ENCODE results near the gene TEX51.

The TEX51 gene

DNA sequence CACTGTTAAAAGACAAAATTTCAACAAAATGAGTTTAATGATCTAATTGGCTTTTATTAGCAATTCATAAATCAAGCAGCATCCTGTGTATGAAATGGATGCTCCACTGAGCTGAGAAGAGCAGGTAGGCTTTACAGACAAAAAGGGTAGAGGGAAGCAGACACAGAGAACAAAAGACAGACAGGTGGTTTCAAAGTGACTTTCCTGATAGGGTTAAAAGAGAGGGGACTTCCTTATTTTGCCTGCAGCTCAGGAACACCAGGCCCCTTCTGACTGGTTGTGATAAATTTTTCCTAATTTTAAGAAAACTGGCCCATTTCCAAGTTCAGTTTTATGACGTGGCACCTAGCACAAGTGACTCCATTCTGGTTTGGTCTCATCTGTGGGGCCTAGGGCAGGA, 11.9 kb downstream of the TEX51 start:
- in situ Hi-C loops (cut with HindIII; ENCODE audit: low sequenced_read_pairs): no loop called here

DNA sequence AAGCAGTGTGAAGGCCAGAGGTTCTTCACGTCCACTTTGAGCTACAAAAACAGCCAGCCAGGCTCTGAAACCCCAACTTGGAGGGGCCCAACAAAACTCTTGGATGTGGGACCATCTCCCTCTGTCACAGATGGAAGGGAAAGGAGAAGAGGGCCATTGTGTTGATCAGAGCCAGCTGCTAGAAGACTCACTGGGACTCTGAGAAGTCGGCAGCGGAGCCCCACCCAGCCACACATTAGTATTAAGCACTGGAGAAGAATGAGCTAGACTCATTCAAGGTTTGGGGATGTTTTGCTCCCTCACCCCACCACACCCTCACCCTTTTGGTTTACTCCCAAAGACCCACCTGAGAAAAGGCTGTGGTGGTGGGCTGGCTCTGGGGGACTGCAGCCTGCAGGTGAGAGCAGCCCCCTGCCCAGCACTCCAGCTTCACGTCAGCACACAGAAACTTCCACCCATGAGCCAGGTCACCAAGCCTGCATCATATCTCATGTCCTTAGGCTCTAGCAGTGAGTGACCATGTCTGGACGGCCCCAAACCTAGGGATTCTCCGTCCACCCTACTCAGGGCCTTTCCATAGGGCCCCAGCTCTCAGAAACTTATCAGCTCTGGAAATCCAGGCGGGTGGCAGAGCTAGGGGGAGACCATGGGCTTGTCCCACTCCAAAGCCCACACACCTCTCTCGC, 12.6 kb downstream of the TEX51 start:
- in situ Hi-C loops (cut with HindIII; ENCODE audit: low sequenced_read_pairs): no loop called here

GRCh38 chr2:126912201-126912600, 13.5 kb downstream of the TEX51 start:
- in situ Hi-C loops (cut with HindIII; ENCODE audit: low sequenced_read_pairs): no loop called here

GRCh38 chr2:126913329-126913728, 14.6 kb downstream of the TEX51 start:
- in situ Hi-C loops (cut with HindIII; ENCODE audit: low sequenced_read_pairs): no loop called here

DNA sequence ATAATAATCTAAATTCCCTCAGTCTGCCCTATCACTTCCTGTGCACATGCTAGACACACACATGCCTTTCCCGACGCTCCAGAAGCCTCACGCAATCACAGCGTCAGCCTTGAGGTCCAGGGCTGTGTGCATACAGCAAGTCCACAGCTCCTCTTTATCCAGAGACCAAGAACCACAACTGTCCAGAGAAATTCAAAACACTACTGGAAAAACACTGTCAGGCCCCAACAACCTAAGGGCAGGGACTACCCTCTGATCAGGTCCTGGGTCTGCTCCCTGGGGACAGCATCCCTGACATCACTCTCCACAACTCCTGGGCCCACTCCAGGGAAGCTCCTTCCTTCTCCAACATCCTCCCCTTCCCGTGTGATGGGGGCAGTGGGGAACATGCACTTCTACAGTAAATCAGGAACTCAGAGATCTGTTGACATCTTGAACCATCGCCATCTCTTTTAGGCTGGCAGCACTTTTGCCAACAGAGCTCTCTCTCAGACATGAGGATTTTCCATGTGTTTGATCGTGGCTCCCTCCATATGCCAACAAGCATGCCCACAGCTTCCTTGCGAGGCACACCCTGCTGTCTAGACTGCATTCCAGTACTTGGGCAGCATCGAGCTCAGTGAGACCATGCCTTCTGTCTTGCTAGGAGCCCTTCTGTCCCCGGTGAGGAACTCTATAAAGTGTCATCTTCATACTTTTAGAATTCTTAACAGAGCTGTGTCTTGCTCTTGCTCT, 15.4 kb downstream of the TEX51 start:
- in situ Hi-C loops (cut with HindIII; ENCODE audit: low sequenced_read_pairs): no loop called here

- in situ Hi-C loops (cut with HindIII; ENCODE audit: low sequenced_read_pairs): no loop called here
Observed at GRCh38 chr2:126914811-126915500, 16.3 kb downstream of the TEX51 start.

DNA sequence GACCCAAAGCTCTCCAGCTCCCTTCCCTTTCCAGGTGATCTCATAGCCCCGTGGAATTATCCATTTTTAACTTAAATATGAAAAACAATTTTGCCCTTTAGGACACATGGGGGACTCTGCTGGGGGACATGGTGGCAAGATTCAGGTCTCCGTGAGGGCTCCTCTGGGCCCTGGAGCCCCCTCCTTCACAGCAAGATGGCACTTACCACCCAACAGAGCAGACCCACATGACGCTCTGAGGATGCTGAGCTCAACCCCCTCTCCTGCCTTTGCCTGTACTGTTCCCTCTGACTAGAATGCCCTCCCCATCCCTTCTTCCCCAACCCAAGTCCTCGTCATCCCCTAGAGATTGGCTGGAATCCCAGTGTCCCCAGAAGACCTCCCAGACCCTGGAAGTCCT, 17.2 kb downstream of the TEX51 start:
- in situ Hi-C loops (cut with HindIII; ENCODE audit: low sequenced_read_pairs): no loop called here

DNA sequence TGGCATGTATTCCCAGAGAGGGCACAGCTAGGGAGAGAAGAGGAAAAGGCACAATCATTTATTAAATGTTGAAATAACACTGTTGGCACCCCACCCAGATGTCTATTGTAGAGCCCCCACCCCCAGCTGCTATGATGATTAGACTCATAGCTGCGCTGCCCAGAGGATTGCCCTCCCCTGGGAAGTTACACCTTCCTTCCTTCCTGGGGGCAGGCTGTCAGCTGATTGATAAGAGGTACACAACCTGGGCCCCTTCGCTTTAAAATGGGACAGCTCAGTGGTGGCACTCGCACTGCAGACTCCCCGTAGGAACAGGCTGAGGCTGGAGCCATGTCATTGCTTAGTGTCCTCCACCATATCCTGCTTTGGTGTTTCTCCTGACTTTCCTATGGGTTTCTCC, 18.1 kb downstream of the TEX51 start:
- in situ Hi-C loops (cut with HindIII; ENCODE audit: low sequenced_read_pairs): no loop called here

DNA sequence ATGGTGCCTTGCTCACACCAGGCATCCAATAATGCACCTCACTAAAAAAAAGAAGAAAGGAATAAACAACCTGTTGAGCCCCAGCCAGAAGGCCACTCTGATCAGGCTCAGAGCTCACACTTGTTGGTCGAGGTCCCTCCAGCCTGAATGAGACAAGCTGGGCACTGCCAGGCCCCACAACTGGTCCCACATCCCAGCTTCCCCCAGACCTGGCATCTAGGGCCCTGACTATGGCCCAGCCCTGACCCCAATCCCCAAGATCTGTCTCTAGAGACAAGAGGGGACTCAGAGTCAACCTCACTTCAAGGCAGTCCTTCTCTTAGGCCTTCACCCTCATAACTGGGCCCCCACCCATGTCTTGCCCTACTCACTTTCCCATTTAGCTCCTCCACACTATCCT, 22.4 kb downstream of the TEX51 start:
- in situ Hi-C loops (cut with HindIII; ENCODE audit: low sequenced_read_pairs): no loop called here

DNA sequence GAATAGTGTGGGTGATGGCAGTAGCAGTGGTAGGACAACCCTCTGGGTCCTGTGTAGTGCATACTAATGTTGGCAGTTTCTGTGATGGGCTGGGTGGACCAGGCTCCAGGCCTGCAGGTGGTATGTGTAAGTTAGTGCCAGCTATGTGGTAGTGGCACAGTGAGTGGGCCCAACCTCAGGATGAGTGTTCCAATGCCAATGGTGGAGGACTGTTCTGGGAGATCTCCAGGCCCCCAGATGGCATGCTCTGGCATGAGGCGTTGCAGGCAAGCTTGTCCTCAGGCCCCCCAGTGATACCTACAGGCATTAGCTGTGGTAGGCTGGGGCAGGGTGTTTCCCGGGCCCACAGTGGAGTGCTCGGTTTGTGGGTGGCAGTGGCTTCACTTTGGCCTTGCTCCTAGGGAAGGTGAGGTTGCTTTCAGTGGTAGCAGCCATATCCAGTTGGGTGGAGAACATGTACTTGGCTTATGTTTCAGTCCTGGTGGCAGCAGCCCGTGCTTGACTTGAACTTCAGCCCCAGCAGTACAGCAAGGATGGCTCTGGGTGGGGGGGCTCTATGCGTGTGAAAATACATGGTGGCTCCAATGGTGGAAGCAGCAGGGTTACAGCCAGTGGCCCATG, 32.4 kb downstream of the TEX51 start:
- in situ Hi-C loops (cut with HindIII; ENCODE audit: low sequenced_read_pairs): no loop called here

DNA sequence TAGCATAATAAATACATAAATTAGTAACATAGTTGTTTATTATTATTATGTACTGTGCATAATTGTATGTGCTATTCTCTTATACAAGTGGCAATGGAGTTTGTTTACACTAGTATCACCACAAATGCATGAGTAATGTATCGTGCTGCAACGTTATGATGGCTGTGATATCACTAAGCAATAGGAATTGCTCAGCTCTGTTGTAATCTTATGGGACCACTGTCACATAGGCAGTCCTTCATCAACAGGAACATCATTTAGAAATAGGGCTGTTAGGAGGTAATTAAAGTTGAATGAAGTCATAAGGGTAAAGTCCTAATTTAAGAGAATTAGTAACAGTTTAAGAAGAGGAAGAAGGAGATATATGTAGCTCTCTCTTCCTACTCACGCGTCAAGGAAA, 33.8 kb downstream of the TEX51 start:
- in situ Hi-C loops (cut with HindIII; ENCODE audit: low sequenced_read_pairs): no loop called here

GRCh38 chr2:126932966-126933710, 34.4 kb downstream of the TEX51 start:
- in situ Hi-C loops (cut with HindIII; ENCODE audit: low sequenced_read_pairs): no loop called here

DNA sequence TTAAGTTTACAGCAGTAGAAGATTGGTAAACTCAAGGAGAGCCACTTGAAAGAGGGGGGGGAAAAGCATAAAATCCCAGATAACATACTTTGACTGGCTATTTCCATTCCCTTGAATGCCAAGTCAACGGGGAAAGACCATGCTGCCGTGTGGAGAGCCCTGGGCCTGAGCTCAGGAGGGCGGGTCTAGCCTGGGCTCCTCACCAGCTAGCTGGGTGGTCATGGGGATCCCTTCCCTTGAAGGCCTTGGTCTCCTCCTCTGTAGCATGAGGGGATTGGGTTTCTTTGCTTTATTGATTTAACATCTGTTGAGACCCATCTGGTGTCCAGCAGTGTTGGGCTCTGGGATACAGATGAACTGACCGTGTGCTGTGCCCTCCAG, 35.0 kb downstream of the TEX51 start:
- in situ Hi-C loops (cut with HindIII; ENCODE audit: low sequenced_read_pairs): no loop called here

- in situ Hi-C loops (cut with HindIII; ENCODE audit: low sequenced_read_pairs): no loop called here
Observed at GRCh38 chr2:126934809-126935208, 36.1 kb downstream of the TEX51 start.

DNA sequence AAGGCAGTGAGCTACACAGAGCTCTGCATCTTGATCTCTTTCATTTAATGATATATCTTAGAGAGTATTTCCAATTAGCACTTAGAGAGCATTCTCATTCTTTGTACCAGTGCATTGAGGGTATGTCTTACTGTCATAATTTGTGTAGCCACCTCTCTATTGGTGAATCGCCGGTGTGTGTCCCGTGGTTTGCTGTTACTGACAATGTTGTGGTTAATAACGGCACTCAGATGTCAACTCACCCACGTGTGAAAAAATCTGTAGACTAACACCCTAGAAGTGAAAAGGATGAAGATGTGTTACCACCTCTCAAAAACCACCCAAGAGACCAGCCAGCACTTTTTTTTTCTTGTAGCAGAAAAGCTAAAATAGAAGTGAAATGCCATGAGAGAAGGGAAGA, 37.1 kb downstream of the TEX51 start:
- in situ Hi-C loops (cut with HindIII; ENCODE audit: low sequenced_read_pairs): no loop called here

DNA sequence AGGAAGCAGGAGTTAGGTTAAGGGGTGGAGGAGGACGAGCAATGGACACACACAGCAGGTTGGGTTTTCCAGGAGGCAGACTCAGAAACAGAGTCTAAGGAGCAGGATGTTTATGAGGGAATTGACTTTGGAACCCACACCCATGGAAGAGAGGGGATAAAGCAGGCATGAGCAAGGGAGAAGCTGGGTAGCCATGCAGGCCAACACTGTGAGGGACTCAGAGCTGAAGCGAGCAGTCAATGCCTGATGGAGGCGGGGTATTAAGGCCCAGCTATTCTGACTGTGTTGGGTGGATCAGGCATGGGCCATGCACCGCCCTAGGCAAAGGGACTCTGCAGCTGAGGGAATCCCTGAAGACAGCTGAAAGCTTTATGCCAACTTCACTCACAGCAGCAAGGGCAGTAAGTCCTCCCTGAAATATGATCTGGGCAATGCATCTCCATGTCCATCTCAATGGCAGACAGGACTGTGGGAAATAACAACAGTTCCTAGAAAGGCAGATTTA, 37.6 kb downstream of the TEX51 start:
- in situ Hi-C loops (cut with HindIII; ENCODE audit: low sequenced_read_pairs): no loop called here

GRCh38 chr2:126940331-126940730, 41.6 kb downstream of the TEX51 start:
- in situ Hi-C loops (cut with HindIII; ENCODE audit: low sequenced_read_pairs): no loop called here

DNA sequence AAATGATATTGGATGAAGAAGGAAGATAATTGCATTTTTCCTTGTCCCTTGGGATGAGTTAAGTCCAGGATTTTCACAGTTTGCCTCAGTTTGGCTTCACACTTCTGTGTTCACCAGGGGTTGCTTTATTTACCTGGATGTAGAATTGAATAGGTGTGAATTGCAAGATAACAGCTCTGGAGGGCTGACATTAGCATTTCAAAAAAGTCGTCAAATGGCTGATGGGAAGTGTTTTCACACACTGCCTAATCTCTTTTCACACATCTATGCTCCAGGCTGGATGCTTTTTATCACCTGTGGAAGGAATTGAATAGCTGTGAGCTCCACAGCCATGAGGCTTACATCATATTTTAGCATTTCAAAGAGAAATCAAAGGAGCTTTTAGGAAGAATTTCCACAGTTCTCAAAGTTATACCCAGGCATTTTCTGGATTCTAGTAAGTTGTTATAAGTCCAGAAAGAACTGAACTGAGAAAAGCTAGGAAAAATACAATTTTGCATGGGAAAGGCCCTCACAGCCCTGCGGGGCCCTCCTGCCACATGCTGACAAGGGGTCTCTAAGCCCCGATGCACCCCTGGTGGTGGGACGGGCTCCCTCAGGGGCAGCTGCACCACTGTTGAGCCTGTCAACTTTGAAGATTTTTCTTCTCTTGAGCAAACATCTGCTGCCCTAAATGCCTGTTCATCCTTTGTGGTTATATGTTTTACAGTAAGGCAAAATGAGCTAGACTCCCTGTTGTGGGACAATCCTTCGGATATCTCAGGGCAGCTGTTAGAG, 43.9 kb downstream of the TEX51 start:
- in situ Hi-C loops (cut with HindIII; ENCODE audit: low sequenced_read_pairs): no loop called here

DNA sequence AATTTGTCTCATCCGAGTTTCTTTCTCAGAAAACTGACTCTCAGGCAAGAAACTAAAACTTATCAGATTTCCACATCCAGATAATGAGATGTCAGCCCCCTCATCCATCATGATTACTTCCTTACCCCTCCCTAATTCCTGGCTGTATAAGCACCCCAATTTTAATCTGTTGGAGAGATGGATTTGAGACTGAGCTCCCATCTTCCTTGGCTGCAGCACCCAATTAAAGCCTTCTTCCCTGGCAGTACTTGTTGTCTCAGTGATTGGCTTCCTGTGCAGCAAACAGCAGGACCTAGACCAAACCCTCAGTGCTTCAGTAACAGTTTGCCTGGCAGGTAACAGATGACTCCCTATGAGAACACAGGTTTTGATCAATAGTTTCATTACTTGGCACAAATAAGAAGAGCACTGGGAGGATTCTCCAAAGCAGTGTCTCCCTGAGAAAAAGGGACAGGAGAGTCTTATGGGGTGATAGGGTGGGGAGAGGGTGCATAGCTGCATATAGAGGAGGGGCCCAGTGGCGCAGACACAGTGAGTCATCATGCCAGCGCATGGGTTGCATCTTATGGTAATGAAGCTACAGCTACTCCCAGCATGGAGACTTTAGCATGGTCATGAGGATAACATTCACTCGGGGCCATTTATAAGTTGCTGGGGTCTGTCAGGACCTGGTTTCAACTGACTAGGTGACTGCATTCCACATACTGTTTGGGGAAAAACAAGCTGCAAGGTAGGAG, 45.1 kb downstream of the TEX51 start:
- in situ Hi-C loops (cut with HindIII; ENCODE audit: low sequenced_read_pairs): no loop called here
